ENCODE data around the gene PTPN4.

PTPN4 gene

DNA sequence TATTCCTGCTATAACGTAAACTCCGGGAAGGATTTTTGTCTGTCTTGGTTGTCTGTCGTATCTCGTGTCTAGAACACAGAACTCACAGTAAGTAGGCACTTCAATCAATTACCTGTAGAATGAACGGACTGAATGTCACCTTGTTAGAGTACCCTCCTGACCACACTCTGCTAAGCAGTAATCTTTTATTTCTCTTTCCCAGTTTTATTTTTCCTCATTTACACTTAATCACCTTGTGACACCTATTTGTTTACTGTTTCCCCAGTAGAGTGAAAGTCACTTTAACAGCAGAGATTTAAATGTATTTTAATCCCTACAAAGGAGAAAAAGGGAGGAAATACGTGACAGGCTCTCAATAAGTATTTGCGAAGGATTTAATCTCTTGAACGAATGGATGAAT is 252.6 kb downstream of the PTPN4 start:
- TF ChIP-seq, protein P1, sequence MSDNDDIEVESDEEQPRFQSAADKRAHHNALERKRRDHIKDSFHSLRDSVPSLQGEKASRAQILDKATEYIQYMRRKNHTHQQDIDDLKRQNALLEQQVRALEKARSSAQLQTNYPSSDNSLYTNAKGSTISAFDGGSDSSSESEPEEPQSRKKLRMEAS (IDR thresholded peaks at IDR 0.05): no peak
- TF ChIP-seq EGR1 (IDR thresholded peaks at IDR 0.05) (no peak), NFIC (IDR thresholded peaks at IDR 0.05) (no peak), CREB1 (IDR thresholded peaks at IDR 0.05; ENCODE audit: low read depth) (no peak), YY1 (IDR thresholded peaks at IDR 0.05; ENCODE audit: low read depth) (no peak)
- TF ChIP-seq, protein P2, sequence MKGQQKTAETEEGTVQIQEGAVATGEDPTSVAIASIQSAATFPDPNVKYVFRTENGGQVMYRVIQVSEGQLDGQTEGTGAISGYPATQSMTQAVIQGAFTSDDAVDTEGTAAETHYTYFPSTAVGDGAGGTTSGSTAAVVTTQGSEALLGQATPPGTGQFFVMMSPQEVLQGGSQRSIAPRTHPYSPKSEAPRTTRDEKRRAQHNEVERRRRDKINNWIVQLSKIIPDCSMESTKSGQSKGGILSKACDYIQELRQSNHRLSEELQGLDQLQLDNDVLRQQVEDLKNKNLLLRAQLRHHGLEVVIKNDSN (IDR thresholded peaks at IDR 0.05): no peak
- TF ChIP-seq, protein P3, sequence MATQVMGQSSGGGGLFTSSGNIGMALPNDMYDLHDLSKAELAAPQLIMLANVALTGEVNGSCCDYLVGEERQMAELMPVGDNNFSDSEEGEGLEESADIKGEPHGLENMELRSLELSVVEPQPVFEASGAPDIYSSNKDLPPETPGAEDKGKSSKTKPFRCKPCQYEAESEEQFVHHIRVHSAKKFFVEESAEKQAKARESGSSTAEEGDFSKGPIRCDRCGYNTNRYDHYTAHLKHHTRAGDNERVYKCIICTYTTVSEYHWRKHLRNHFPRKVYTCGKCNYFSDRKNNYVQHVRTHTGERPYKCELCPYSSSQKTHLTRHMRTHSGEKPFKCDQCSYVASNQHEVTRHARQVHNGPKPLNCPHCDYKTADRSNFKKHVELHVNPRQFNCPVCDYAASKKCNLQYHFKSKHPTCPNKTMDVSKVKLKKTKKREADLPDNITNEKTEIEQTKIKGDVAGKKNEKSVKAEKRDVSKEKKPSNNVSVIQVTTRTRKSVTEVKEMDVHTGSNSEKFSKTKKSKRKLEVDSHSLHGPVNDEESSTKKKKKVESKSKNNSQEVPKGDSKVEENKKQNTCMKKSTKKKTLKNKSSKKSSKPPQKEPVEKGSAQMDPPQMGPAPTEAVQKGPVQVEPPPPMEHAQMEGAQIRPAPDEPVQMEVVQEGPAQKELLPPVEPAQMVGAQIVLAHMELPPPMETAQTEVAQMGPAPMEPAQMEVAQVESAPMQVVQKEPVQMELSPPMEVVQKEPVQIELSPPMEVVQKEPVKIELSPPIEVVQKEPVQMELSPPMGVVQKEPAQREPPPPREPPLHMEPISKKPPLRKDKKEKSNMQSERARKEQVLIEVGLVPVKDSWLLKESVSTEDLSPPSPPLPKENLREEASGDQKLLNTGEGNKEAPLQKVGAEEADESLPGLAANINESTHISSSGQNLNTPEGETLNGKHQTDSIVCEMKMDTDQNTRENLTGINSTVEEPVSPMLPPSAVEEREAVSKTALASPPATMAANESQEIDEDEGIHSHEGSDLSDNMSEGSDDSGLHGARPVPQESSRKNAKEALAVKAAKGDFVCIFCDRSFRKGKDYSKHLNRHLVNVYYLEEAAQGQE (IDR thresholded peaks at IDR 0.05; ENCODE audit: low read depth): no peak

DNA sequence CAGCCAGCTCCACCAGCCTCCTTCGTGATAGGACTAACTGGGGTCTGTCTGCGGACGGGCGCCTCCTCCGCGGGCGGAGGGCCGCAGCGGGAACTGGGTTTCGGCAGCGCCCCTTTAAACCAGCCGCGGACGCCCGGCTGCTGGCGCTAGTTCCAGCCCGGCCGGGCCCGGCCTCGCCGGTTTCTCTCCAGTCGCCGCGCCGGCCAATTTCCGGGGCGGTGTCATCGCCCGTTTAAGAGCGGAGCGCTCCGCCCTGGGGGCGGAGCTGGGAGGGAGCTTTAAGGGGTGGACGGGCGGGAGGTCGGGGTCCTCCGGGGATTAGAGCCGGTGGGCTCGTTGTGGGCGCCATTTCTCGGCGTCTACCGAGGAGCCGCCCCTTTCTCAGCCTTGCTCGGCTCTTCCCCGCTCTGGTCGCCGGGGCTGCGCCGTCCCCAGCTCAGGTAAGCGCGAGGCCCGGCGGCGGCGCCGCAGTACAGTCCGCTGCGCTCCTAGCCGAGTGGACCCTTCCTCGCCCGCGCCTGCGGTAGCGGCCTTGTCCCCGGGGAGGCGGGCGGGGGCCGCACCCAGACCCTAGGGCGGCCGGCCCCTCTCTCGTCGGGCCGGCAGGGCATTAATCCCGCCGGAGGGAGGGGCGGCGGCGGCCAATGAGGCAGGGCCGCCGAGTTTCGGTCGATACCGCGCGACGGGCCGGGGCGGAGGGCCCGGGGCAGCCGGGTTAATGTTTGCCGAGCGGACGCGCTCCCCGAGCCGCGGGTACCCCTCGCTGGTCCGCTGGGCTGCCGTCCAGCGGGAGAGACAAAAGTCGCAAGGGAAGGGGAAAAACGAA is 253.3 kb downstream of the PTPN4 start, which contains the start of gene EPB41L5:
Gene EPB41L5, plus strand, starts transcription at position 307 of the 826 bp plus-strand sequence. CDS start 6,008 bp downstream, outside the sequence.
- TF ChIP-seq TAF1 (IDR thresholded peaks at IDR 0.05; ENCODE audit: low read depth): peak; percentile 72
- TF ChIP-seq TEAD4 (IDR thresholded peaks at IDR 0.05): no peak
- TF ChIP-seq, protein P2 (IDR thresholded peaks at IDR 0.05): no peak
- 0 out of 2 replicates have a peak, but pooled peaks have one; percentile 19 for TF ChIP-seq EP300 (IDR thresholded peaks at IDR 0.05; ENCODE audit: borderline replicate concordance)
- TF ChIP-seq, protein P1 (IDR thresholded peaks at IDR 0.05): peak; percentile 88
- TF ChIP-seq ZBTB7A (IDR thresholded peaks at IDR 0.05; ENCODE audit: low read depth): peak; percentile 96
- TF ChIP-seq, protein P3 (IDR thresholded peaks at IDR 0.05; ENCODE audit: low read depth): no peak
- peak; percentile 1; the same call in 1 of the 2 replicates for TF ChIP-seq TCF12 (IDR thresholded peaks at IDR 0.05; ENCODE audit: low read depth)
- peak; percentile 21; the same call in 1 of the 2 replicates for TF ChIP-seq NFIC (IDR thresholded peaks at IDR 0.05)

DNA sequence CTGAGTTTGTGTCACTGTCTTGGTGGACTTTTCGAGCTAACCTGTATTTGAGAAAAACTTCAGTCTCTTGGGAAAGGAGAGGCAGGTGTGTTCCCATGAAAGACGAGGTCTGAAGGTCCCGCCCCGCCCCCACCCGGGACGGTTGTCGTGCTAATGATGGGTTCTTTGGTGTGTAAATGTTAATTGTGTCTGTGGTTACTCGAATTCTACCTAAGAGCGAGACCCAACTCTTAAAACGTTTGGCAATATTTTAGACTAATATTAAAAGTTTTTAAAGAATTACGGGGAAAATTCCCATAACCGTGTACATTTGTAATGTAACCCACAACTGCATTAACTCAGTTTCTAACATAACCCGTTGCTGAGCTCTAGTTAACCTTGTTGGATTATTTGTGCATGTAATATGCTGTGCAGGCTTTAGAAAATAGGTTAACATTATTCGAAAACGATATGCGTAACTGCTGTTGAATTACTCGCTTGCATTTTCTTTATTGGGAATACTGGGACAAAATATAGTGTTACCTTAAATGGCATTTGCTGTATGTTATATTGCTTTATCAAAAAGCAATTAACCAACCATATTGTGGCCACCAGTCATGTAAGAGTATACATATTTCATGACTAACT is 254.0 kb downstream of the PTPN4 start:
- TF ChIP-seq, protein P1 (IDR thresholded peaks at IDR 0.05): no peak
- TF ChIP-seq, protein P2 (IDR thresholded peaks at IDR 0.05): no peak
- TF ChIP-seq, protein P3 (IDR thresholded peaks at IDR 0.05; ENCODE audit: low read depth): no peak
- no peak for TF ChIP-seq NFIC (IDR thresholded peaks at IDR 0.05)
- TF ChIP-seq EGR1 (IDR thresholded peaks at IDR 0.05): no peak
- TF ChIP-seq TEAD4 (IDR thresholded peaks at IDR 0.05): no peak
